ENCODE measurements around the gene XPNPEP3.
A peak's percentile ranks its signal among the peaks of the same experiment; 100 is the strongest.
"Not testable (repeated sequence)": the region's sequence is repeated elsewhere in the genome, so short reads cannot be mapped to it uniquely, and the experiment has no call there.

The XPNPEP3 gene

GRCh38 chr22:40826984-40827741 is 29.8 kb upstream of the XPNPEP3 start:
- Histone ChIP-seq H3K9ac (ENCODE audit: low read length) (no peak overlapping the region), H3K27me3 (ENCODE audit: control insufficient read depth, insufficient read depth, low read length) (no peaks in the 10 kb centered on the region), H3K4me1 (ENCODE audit: control insufficient read depth, insufficient read depth, low read length) (peaks cover 11% of the 10 kb centered on the region), H3K4me3 (ENCODE audit: low read depth, low read length) (no peak overlapping the region), H3K27ac (ENCODE audit: low read depth, low read length) (peak overlapping the region; percentile 67), H3K36me3 (ENCODE audit: control insufficient read depth, insufficient read depth, low read length) (peaks cover 89% of the 10 kb centered on the region), H3K9me3 (ENCODE audit: control insufficient read depth, insufficient read depth, low read depth, low read length) (no peaks in the 10 kb centered on the region)

DNA sequence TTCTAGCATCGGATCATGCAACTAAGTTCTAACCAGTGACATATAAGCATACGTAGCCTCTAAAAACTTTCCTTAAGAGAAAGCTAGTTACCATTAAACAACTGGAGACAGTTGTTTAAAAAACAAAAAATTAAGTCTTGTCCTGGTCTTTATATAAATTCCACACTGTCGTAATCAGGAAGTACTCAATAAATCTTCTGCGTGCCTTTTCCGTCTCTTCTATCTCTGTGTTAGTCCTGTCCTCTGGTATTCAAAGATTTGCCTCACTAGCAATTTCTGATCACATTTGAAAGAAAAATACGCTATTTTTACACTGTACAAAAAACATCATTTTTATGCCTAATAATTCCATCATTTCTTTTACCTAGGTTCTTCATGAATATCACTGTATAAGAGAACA is 27.8 kb upstream of the XPNPEP3 start:
- peaks cover 89% of the 10 kb centered on the region for H3K36me3 ChIP-seq (ENCODE audit: control insufficient read depth, insufficient read depth, low read length)
- H3K9me3 ChIP-seq (ENCODE audit: control insufficient read depth, insufficient read depth, low read depth, low read length): no peaks in the 10 kb centered on the region
- no peak overlapping the region for H3K4me3 ChIP-seq (ENCODE audit: low read depth, low read length)
- H3K27me3 ChIP-seq (ENCODE audit: control insufficient read depth, insufficient read depth, low read length): no peaks in the 10 kb centered on the region
- H3K4me1 ChIP-seq (ENCODE audit: control insufficient read depth, insufficient read depth, low read length): peaks cover 11% of the 10 kb centered on the region
- no peak overlapping the region for H3K9ac ChIP-seq (ENCODE audit: low read length)
- H3K27ac ChIP-seq (ENCODE audit: low read depth, low read length): no peak overlapping the region

DNA sequence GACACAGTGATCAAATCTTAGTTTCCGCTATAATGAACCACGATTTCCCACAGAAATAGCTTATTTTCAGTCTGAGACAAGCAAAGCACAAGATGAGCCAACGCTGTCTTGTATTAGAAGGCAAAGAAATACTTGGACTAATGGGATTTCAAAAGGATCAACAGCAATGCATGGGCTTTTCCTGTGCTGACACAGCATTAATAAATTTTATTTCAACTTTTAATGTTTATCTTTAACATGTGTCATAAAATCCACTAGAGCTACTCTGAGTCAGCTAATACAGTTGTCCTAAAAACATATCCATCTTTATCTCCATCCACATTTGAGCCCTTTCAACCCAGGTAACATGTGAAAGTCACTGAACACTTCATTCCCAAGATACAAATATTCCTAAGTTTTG is 22.3 kb upstream of the XPNPEP3 start:
- no peaks in the 10 kb centered on the region for H3K9me3 ChIP-seq (ENCODE audit: control insufficient read depth, insufficient read depth, low read depth, low read length)
- H3K27me3 ChIP-seq (ENCODE audit: control insufficient read depth, insufficient read depth, low read length): no peaks in the 10 kb centered on the region
- no peak overlapping the region for H3K9ac ChIP-seq (ENCODE audit: low read length)
- H3K27ac ChIP-seq (ENCODE audit: low read depth, low read length): no peak overlapping the region
- no peak overlapping the region for H3K4me3 ChIP-seq (ENCODE audit: low read depth, low read length)
- H3K36me3 ChIP-seq (ENCODE audit: control insufficient read depth, insufficient read depth, low read length): peaks cover 93% of the 10 kb centered on the region
- no peaks in the 10 kb centered on the region for H3K4me1 ChIP-seq (ENCODE audit: control insufficient read depth, insufficient read depth, low read length)

DNA sequence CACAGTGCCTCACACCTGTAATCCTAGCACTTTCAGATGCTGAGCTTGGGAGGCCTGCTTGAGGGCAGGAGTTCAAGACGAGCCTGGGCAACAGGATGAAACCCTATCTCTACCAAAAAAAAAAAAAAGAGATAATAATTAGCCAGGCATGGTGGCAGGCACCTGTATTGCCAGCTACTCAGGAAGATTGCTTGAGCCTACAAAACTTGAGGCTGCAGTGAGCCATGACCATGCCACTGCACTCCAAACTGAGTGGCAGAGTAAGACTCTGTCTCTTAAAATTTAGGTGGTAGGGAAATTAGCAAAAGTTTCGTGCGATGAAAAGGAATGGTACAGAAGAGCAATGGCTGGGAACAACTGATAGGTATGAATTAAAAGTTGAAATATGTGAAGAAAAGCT is 18.5 kb upstream of the XPNPEP3 start:
- Histone ChIP-seq H3K9me3 (ENCODE audit: control insufficient read depth, insufficient read depth, low read depth, low read length) (no peaks in the 10 kb centered on the region), H3K4me1 (ENCODE audit: control insufficient read depth, insufficient read depth, low read length) (no peaks in the 10 kb centered on the region), H3K9ac (ENCODE audit: low read length) (no peak overlapping the region), H3K36me3 (ENCODE audit: control insufficient read depth, insufficient read depth, low read length) (peaks cover 94% of the 10 kb centered on the region), H3K27ac (ENCODE audit: low read depth, low read length) (no peak overlapping the region), H3K27me3 (ENCODE audit: control insufficient read depth, insufficient read depth, low read length) (no peaks in the 10 kb centered on the region), H3K4me3 (ENCODE audit: low read depth, low read length) (no peak overlapping the region)

GRCh38 chr22:40844951-40845350 is 12.0 kb upstream of the XPNPEP3 start:
- H3K27ac ChIP-seq (ENCODE audit: low read depth, low read length): no peak overlapping the region
- H3K27me3 ChIP-seq (ENCODE audit: control insufficient read depth, insufficient read depth, low read length): no peaks in the 10 kb centered on the region
- H3K36me3 ChIP-seq (ENCODE audit: control insufficient read depth, insufficient read depth, low read length): peaks cover 98% of the 10 kb centered on the region
- no peaks in the 10 kb centered on the region for H3K9me3 ChIP-seq (ENCODE audit: control insufficient read depth, insufficient read depth, low read depth, low read length)
- no peak overlapping the region for H3K4me3 ChIP-seq (ENCODE audit: low read depth, low read length)
- no peak overlapping the region for H3K9ac ChIP-seq (ENCODE audit: low read length)
- no peaks in the 10 kb centered on the region for H3K4me1 ChIP-seq (ENCODE audit: control insufficient read depth, insufficient read depth, low read length)

DNA sequence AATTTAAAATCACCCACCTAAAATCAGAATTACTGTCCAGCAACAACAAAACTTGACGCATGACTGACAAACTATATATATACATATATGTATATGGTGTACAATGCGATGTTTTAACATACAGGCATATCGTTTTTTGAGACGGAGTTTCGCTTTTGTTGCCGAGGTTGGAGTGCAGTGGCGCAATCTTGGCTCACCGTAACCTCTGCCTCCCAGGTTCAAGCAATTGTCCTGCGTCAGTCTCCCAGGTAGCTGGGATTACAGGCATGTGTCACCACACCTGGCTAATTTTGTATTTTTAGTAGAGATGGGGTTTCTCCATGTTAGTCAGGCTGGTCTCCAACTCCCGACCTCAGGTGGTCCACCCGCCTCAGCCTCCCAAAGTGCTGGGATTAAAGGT is 11.1 kb upstream of the XPNPEP3 start:
- not testable (repeated sequence) for H3K27ac ChIP-seq (ENCODE audit: low read depth, low read length); H3K4me1 ChIP-seq (ENCODE audit: control insufficient read depth, insufficient read depth, low read length); H3K27me3 ChIP-seq (ENCODE audit: control insufficient read depth, insufficient read depth, low read length); H3K9ac ChIP-seq (ENCODE audit: low read length); H3K9me3 ChIP-seq (ENCODE audit: control insufficient read depth, insufficient read depth, low read depth, low read length); H3K4me3 ChIP-seq (ENCODE audit: low read depth, low read length)
- H3K36me3 ChIP-seq (ENCODE audit: control insufficient read depth, insufficient read depth, low read length): peaks cover 98% of the 10 kb centered on the region

DNA sequence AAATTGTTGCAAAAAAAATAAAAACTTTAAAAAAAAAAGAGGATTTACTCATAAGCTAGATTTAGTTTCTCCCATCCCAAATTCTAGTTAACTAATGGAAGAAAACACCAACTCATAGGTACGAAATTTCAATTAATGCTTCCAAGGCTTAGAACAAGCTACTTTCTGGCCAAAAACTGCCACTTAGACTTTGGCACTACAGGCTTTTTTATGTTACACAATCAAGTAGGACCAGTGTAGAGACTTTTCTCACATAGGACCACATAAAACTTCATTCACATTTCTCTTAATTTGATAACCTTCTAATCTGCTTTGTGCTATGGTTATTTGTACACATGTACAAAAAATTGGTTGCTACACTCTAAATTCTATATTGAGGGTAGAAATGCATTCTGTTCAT is 3.6 kb upstream of the XPNPEP3 start:
- Histone ChIP-seq H3K27ac (ENCODE audit: low read depth, low read length) (no peak overlapping the region), H3K27me3 (ENCODE audit: control insufficient read depth, insufficient read depth, low read length) (no peaks in the 10 kb centered on the region), H3K36me3 (ENCODE audit: control insufficient read depth, insufficient read depth, low read length) (peaks cover 47% of the 10 kb centered on the region), H3K4me1 (ENCODE audit: control insufficient read depth, insufficient read depth, low read length) (peaks cover 24% of the 10 kb centered on the region), H3K9ac (ENCODE audit: low read length) (no peak overlapping the region), H3K9me3 (ENCODE audit: control insufficient read depth, insufficient read depth, low read depth, low read length) (no peaks in the 10 kb centered on the region), H3K4me3 (ENCODE audit: low read depth, low read length) (peak overlapping the region; percentile 28; the same call in 1 of the 2 replicates)

DNA sequence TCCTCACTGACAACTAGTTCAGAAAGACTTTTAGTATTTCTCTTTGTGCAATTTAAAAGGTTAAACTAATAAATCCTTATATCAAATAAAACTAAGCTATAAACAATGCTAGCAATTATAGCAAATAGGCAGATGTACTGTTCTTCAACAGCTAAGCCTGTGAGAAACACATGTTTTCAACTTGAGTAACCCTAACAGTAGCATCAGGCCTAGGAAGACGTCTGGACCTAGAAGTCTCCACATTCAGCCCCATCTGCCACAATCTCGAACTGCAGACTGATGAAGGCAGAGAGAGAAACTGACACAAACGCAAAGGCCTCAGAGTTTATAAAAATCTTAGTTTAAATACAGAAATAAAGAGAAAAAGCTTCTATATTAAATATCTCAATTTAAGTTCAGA is 3.0 kb upstream of the XPNPEP3 start:
- peaks cover 24% of the 10 kb centered on the region for H3K4me1 ChIP-seq (ENCODE audit: control insufficient read depth, insufficient read depth, low read length)
- no peak overlapping the region for H3K27ac ChIP-seq (ENCODE audit: low read depth, low read length)
- H3K9ac ChIP-seq (ENCODE audit: low read length): peak overlapping the region; percentile 4
- no peaks in the 10 kb centered on the region for H3K9me3 ChIP-seq (ENCODE audit: control insufficient read depth, insufficient read depth, low read depth, low read length)
- H3K27me3 ChIP-seq (ENCODE audit: control insufficient read depth, insufficient read depth, low read length): no peaks in the 10 kb centered on the region
- peaks cover 40% of the 10 kb centered on the region for H3K36me3 ChIP-seq (ENCODE audit: control insufficient read depth, insufficient read depth, low read length)
- peak overlapping the region; percentile 28; the same call in 1 of the 2 replicates for H3K4me3 ChIP-seq (ENCODE audit: low read depth, low read length)

GRCh38 chr22:40855071-40855978 is 1.6 kb upstream of the XPNPEP3 start:
- Histone ChIP-seq H3K27me3 (ENCODE audit: control insufficient read depth, insufficient read depth, low read length) (no peaks in the 10 kb centered on the region), H3K9ac (ENCODE audit: low read length) (peak overlapping the region; percentile 97), H3K4me1 (ENCODE audit: control insufficient read depth, insufficient read depth, low read length) (peaks cover 24% of the 10 kb centered on the region), H3K27ac (ENCODE audit: low read depth, low read length) (peak overlapping the region; percentile 98; the same call in 1 of the 2 replicates), H3K4me3 (ENCODE audit: low read depth, low read length) (peak overlapping the region; percentile 98), H3K9me3 (ENCODE audit: control insufficient read depth, insufficient read depth, low read depth, low read length) (no peaks in the 10 kb centered on the region), H3K36me3 (ENCODE audit: control insufficient read depth, insufficient read depth, low read length) (peaks cover 27% of the 10 kb centered on the region)

GRCh38 chr22:40855979-40856512 is 902 bp upstream of the XPNPEP3 start:
- peak overlapping the region; percentile 98 for H3K27ac ChIP-seq (ENCODE audit: low read depth, low read length)
- peak overlapping the region; percentile 97 for H3K9ac ChIP-seq (ENCODE audit: low read length)
- no peaks in the 10 kb centered on the region for H3K9me3 ChIP-seq (ENCODE audit: control insufficient read depth, insufficient read depth, low read depth, low read length)
- peak overlapping the region; percentile 98 for H3K4me3 ChIP-seq (ENCODE audit: low read depth, low read length)
- peaks cover 28% of the 10 kb centered on the region for H3K36me3 ChIP-seq (ENCODE audit: control insufficient read depth, insufficient read depth, low read length)
- H3K27me3 ChIP-seq (ENCODE audit: control insufficient read depth, insufficient read depth, low read length): no peaks in the 10 kb centered on the region
- peaks cover 24% of the 10 kb centered on the region for H3K4me1 ChIP-seq (ENCODE audit: control insufficient read depth, insufficient read depth, low read length)

Data from HUES6 (cell line).